CD14-positive monocyte (primary cell): Measurements from ENCODE around the gene RAB27B. TPM values are rescaled to one million over a fixed set of nuclear protein-coding genes. Genes with fewer than 3 reads are reported as not detected.
"Not testable (repeated sequence)": the region's sequence is repeated elsewhere in the genome, so short reads cannot be mapped to it uniquely, and the experiment has no call there.

ENCODE experiments used
- DNase-seq, 3 donors: peaks; one replicate each; pipeline ENCODE4 v3.0.0-alpha.2; 2011 to 2022
- H2AFZ ChIP-seq: 2 replicates; pipeline ENCODE4 v1.6.0; 2012; ENCODE audit warnings: mild to moderate bottlenecking, low read depth, low read length, inconsistent platforms; ENCODE audit not compliant: insufficient read depth, poor library complexity, severe bottlenecking
- H3K27ac ChIP-seq, 2 donors: 1 replicate in 1 of 2; 2 replicates in 1 of 2; pipeline ENCODE4 v1.5.1; 2012 to 2013; ENCODE audit warnings: low read length in 2 of 2, control low read depth in 1 of 2, inconsistent platforms in 1 of 2, low read depth in 1 of 2, mild to moderate bottlenecking in 1 of 2
- H3K27me3 ChIP-seq, 2 donors: one replicate each; pipeline versions ENCODE4 v1.6.0 to v1.6.1; 2011 to 2013; ENCODE audit warnings: low read length in 2 of 2; ENCODE audit not compliant: control insufficient read depth in 2 of 2, insufficient read depth in 2 of 2
- H3K36me3 ChIP-seq, 2 donors: replicated peaks in 1 of 2; 1 replicate in 1 of 2; 2 replicates in 1 of 2; pipeline versions ENCODE4 v1.5.1 to v1.6.1; 2012 to 2013; ENCODE audit warnings: low read length in 2 of 2, control low read depth in 1 of 2, inconsistent platforms in 1 of 2, mild to moderate bottlenecking in 1 of 2; ENCODE audit not compliant: insufficient read depth in 2 of 2, control insufficient read depth in 1 of 2
- H3K4me1 ChIP-seq, 2 donors: 1 replicate in 1 of 2; 2 replicates in 1 of 2; pipeline versions ENCODE4 v1.5.1 to v1.6.1; 2012 to 2013; ENCODE audit warnings: low read length in 2 of 2, control low read depth in 1 of 2, inconsistent platforms in 1 of 2, mild to moderate bottlenecking in 1 of 2, moderate library complexity in 1 of 2; ENCODE audit not compliant: insufficient read depth in 2 of 2, control insufficient read depth in 1 of 2
- H3K4me2 ChIP-seq: replicated peaks from 2 replicates; pipeline ENCODE3; 2012; ENCODE audit warnings: low read length, moderate library complexity, mild to moderate bottlenecking; ENCODE audit not compliant: poor library complexity, severe bottlenecking; ENCODE audit errors: extremely low read depth
- H3K4me3 ChIP-seq, 3 experiments: fragments of 200-600 bp in 1 of 3; sonication (generic) in 1 of 3; replicated peaks in 1 of 3; 1 replicate in 2 of 3; 2 replicates in 1 of 3; pipeline ENCODE4 v1.5.1; 2011 to 2013; ENCODE audit warnings: low read length in 3 of 3, mild to moderate bottlenecking in 3 of 3, control low read depth in 2 of 3, low read depth in 2 of 3, inconsistent platforms in 1 of 3, moderate library complexity in 1 of 3
- H3K79me2 ChIP-seq: 2 replicates; pipeline ENCODE4 v1.6.0; 2012; ENCODE audit warnings: mild to moderate bottlenecking, control low read depth, inconsistent platforms, low read length, moderate library complexity; ENCODE audit not compliant: insufficient read depth
- H3K9ac ChIP-seq: 2 replicates; pipeline ENCODE4 v1.6.0; 2017; ENCODE audit warnings: low read length, mild to moderate bottlenecking; ENCODE audit not compliant: insufficient read depth, poor library complexity, severe bottlenecking
- H3K9me3 ChIP-seq, 2 donors: replicated peaks in 1 of 2; 1 replicate in 1 of 2; 2 replicates in 1 of 2; pipeline versions ENCODE4 v1.5.1 to v1.6.1; 2012 to 2013; ENCODE audit warnings: low read length in 2 of 2, control low read depth in 1 of 2; ENCODE audit not compliant: control insufficient read depth in 1 of 2, insufficient read depth in 1 of 2
- H4K20me1 ChIP-seq: 2 replicates; pipeline ENCODE4 v1.6.0; 2012; ENCODE audit warnings: mild to moderate bottlenecking, low read length, control low read depth, moderate library complexity; ENCODE audit not compliant: insufficient read depth
- H3K27ac Mint-ChIP-seq, 7 donors: one replicate each; pipeline ENCODE4 v1.8.0; 2020; ENCODE audit warnings: mild to moderate bottlenecking in 7 of 7, mixed read lengths in 7 of 7, moderate library complexity in 6 of 7, inconsistent platforms in 2 of 7
- H3K27me3 Mint-ChIP-seq, 3 donors: one replicate each; pipeline ENCODE4 v1.8.0; 2021 to 2022; ENCODE audit warnings: low read depth in 3 of 3, mild to moderate bottlenecking in 3 of 3, mixed read lengths in 3 of 3, moderate library complexity in 3 of 3, inconsistent platforms in 1 of 3
- H3K36me3 Mint-ChIP-seq, 2 donors: one replicate each; pipeline ENCODE4 v1.8.0; 2020; ENCODE audit warnings: mixed read lengths in 2 of 2, inconsistent platforms in 1 of 2, mild to moderate bottlenecking in 1 of 2
- H3K4me1 Mint-ChIP-seq: one replicate; pipeline ENCODE4 v1.8.0; 2020; ENCODE audit warnings: mild to moderate bottlenecking, mixed read lengths
- H3K4me3 Mint-ChIP-seq, 2 donors: one replicate each; pipeline ENCODE4 v1.8.0; 2020; ENCODE audit warnings: mild to moderate bottlenecking in 2 of 2, mixed read lengths in 2 of 2, moderate library complexity in 1 of 2
- H3K9me3 Mint-ChIP-seq, 7 donors: one replicate each; pipeline ENCODE4 v1.8.0; 2020 to 2022; ENCODE audit warnings: mixed read lengths in 7 of 7, mild to moderate bottlenecking in 6 of 7, moderate library complexity in 6 of 7, inconsistent platforms in 2 of 7
- WGBS: methylation state at CpG from one replicate; pipeline ENCODE4 v1.1.5; 2013; ENCODE audit warnings: missing lambda C conversion rate; ENCODE audit not compliant: insufficient coverage; 5-methylcytosine and 5-hydroxymethylcytosine counted together
- intact Hi-C, 2 donors: fragments of 100-400 bp; cut with micrococcal nuclease; formaldehyde crosslinking; loops; one replicate each; pipeline versions ENCODE4 v1.15.0 to v1.15.1; 2023
- polyA plus RNA-seq, 3 donors: library from polyadenylated mRNA; depleted of rRNA in 1 of 3; unstranded in 2 of 3; stranded (reverse) in 1 of 3; fragments of 300-500 nt in 2 of 3; fragments of >200 nt in 1 of 3; fragmentation: Illumina TruSeq in 2 of 3; gene quantifications; 1 replicate in 2 of 3; 2 replicates in 1 of 3; pipeline ENCODE4 v1.2.3, GENCODE V29; 2012 to 2021
- TF ChIP-seq, protein P1 (sequence below): fragments of 200-600 bp; IDR thresholded peaks from one replicate; pipeline ENCODE4 v1.8.0; 2022; ENCODE audit warnings: antibody characterized with exemption, mild to moderate bottlenecking

RAB27B gene
- polyA plus RNA-seq, 3 donors = 0.11 to 0.13 TPM; not detected in 1

GRCh38 chr18:54813977-54814565 is 14.2 kb upstream of the RAB27B start:
- H3K36me3 Mint-ChIP-seq = no peaks in the 10 kb centered on the region
- H3K27ac Mint-ChIP-seq = no peak overlapping the region
- Histone ChIP-seq H3K36me3 (no peaks in the 10 kb centered on the region), H3K9ac (no peak overlapping the region), H3K79me2 (no peaks in the 10 kb centered on the region), H3K27ac (no peak overlapping the region), H2AFZ (no peak overlapping the region), H3K9me3 (no peaks in the 10 kb centered on the region), H3K4me2 (no peak overlapping the region), H3K4me3 (no peak overlapping the region), H4K20me1 (no peaks in the 10 kb centered on the region), H3K27me3 (no peaks in the 10 kb centered on the region), H3K4me1 (no peaks in the 10 kb centered on the region)
- no CpG with 5 or more reads among the region's 1 CpG for WGBS
- intact Hi-C loops = no loop called here
- no peaks in the 10 kb centered on the region for H3K4me1 Mint-ChIP-seq
- H3K27me3 Mint-ChIP-seq = peaks cover 0 to 2% (median 2%) of the 10 kb centered on the region in 3 donors
- no peak for DNase-seq
- H3K9me3 Mint-ChIP-seq = no peaks in the 10 kb centered on the region
- no peak overlapping the region for H3K4me3 Mint-ChIP-seq
- TF ChIP-seq, protein P1, sequence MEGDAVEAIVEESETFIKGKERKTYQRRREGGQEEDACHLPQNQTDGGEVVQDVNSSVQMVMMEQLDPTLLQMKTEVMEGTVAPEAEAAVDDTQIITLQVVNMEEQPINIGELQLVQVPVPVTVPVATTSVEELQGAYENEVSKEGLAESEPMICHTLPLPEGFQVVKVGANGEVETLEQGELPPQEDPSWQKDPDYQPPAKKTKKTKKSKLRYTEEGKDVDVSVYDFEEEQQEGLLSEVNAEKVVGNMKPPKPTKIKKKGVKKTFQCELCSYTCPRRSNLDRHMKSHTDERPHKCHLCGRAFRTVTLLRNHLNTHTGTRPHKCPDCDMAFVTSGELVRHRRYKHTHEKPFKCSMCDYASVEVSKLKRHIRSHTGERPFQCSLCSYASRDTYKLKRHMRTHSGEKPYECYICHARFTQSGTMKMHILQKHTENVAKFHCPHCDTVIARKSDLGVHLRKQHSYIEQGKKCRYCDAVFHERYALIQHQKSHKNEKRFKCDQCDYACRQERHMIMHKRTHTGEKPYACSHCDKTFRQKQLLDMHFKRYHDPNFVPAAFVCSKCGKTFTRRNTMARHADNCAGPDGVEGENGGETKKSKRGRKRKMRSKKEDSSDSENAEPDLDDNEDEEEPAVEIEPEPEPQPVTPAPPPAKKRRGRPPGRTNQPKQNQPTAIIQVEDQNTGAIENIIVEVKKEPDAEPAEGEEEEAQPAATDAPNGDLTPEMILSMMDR = no peak

DNA sequence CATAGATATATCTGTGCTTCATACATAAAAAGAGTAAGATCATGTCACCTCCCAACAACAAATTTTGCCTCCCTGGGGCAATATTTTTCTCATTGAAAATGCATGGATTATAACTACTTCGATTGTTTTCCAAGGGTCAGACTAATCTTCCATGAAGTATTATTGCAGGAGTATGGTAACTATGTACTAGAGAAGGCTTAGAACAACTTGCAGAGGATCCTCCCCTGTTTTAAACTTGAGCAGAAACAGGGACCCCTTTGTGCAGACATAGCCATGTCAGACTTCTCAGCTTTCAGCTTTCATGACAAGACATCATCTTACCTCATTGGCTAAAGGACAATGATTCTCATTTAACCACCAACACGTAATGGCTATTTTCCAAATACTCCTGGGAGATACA is 13.2 kb upstream of the RAB27B start:
- no peaks in the 10 kb centered on the region for H3K27me3 ChIP-seq
- no peak for DNase-seq
- H3K4me1 ChIP-seq = no peaks in the 10 kb centered on the region
- Mint-ChIP-seq H3K4me3 (no peak overlapping the region), H3K27me3 (peaks cover 0 to 3% (median 2%) of the 10 kb centered on the region in 3 donors), H3K27ac (no peak overlapping the region), H3K9me3 (no peaks in the 10 kb centered on the region), H3K36me3 (no peaks in the 10 kb centered on the region), H3K4me1 (no peaks in the 10 kb centered on the region)
- no peak overlapping the region for H2AFZ ChIP-seq
- TF ChIP-seq, protein P1 = no peak
- H4K20me1 ChIP-seq = no peaks in the 10 kb centered on the region
- no peak overlapping the region for H3K4me3 ChIP-seq
- H3K36me3 ChIP-seq = no peaks in the 10 kb centered on the region
- no peak overlapping the region for H3K9ac ChIP-seq
- intact Hi-C loops = no loop called here
- no peak overlapping the region for H3K4me2 ChIP-seq
- no peaks in the 10 kb centered on the region for H3K79me2 ChIP-seq
- H3K9me3 ChIP-seq = no peaks in the 10 kb centered on the region
- no CpG with 5 or more reads among the region's 2 CpGs for WGBS
- H3K27ac ChIP-seq = no peak overlapping the region

GRCh38 chr18:54820785-54821275 is 7.4 kb upstream of the RAB27B start:
- H3K79me2 ChIP-seq, H3K9ac ChIP-seq, H3K27me3 ChIP-seq, H3K9me3 ChIP-seq, H3K4me1 Mint-ChIP-seq, H3K4me1 ChIP-seq, H3K4me3 ChIP-seq, H3K9me3 Mint-ChIP-seq, H4K20me1 ChIP-seq, H3K4me3 Mint-ChIP-seq, H3K27ac ChIP-seq, H2AFZ ChIP-seq, H3K4me2 ChIP-seq, intact Hi-C loops, H3K36me3 Mint-ChIP-seq, DNase-seq, H3K27ac Mint-ChIP-seq, H3K27me3 Mint-ChIP-seq, H3K36me3 ChIP-seq: not testable (repeated sequence)
- WGBS = no CpG with 5 or more reads among the region's 2 CpGs
